Right lobe of liver (tissue), 6 donors: ENCODE data around the gene FAM110C. TPM values are rescaled to one million over a fixed set of nuclear protein-coding genes. Genes with fewer than 3 reads are reported as not detected.
A peak's percentile ranks its signal among the peaks of the same experiment; 100 is the strongest.

Source experiments
- ATAC-seq, 4 donors: fragments of 200-7000 bp; cut with Tn5 transposase; one replicate each; pipeline ENCODE4 v1.9.1; 2020; ENCODE audit warnings: mild to moderate bottlenecking in 4 of 4, moderate library complexity in 4 of 4
- DNase-seq, 3 donors: peaks; one replicate each; pipeline ENCODE4 v3.0.0-alpha.2; 2020
- H3K27ac ChIP-seq, 3 donors: fragments of 200-600 bp; one replicate each; pipeline ENCODE4 v1.8.0; 2022
- H3K27me3 ChIP-seq, 2 donors: fragments of 200-600 bp; one replicate each; pipeline ENCODE4 v1.8.0; 2022
- H3K36me3 ChIP-seq, 4 donors: fragments of 200-600 bp; sonication (generic) in 1 of 4; one replicate each; pipeline versions ENCODE4 v1.5.1 to v1.8.0; 2017 to 2022; ENCODE audit warnings: control low read depth in 1 of 4
- H3K4me1 ChIP-seq, 4 donors: fragments of 200-600 bp; sonication (generic) in 1 of 4; one replicate each; pipeline versions ENCODE4 v1.5.1 to v1.8.0; 2017 to 2022; ENCODE audit warnings: control low read depth in 1 of 4
- H3K4me3 ChIP-seq, 3 donors: fragments of 200-600 bp; one replicate each; pipeline ENCODE4 v1.8.0; 2022
- H3K9me3 ChIP-seq, 4 donors: fragments of 200-600 bp; sonication (generic) in 1 of 4; one replicate each; pipeline versions ENCODE4 v1.5.1 to v1.8.0; 2017 to 2022; ENCODE audit warnings: control low read depth in 1 of 4
- POLR2A ChIP-seq: fragments of 450-650 bp; IDR thresholded peaks from one replicate; pipeline ENCODE4 v1.6.1; 2017; ENCODE audit warnings: antibody characterized with exemption, mild to moderate bottlenecking
- WGBS: methylation state at CpG from one replicate; pipeline ENCODE4 v1.1.6; 2018; ENCODE audit warnings: low coverage, low lambda C conversion rate; ENCODE audit not compliant: insufficient coverage; ENCODE audit errors: missing lambda C conversion rate; 5-methylcytosine and 5-hydroxymethylcytosine counted together
- intact Hi-C, 2 donors: fragments of 100-400 bp; cut with DNase I; formaldehyde crosslinking; loops; one replicate each; pipeline versions ENCODE4 v1.11.2 to v1.14.1; 2022
- total RNA-seq, 6 experiments: library from RNA; depleted of rRNA in 2 of 6; stranded (reverse); fragments of >200 nt in 2 of 6; fragmentation: NEBNext Ultra II Directional in 3 of 6; extraction: Animal tissue kit (Norgen Biotek cat#: 25700) in 3 of 6; gene quantifications; one replicate each; pipeline versions ENCODE4 v1.1.0 to v1.2.4, GENCODE V29; 2016 to 2023
- TF ChIP-seq, protein P1 (sequence below), 4 donors: fragments of 200-600 bp in 3 of 4; fragments of 450-650 bp in 1 of 4; IDR thresholded peaks; one replicate each; pipeline versions ENCODE4 v1.5.1 to v1.8.0; 2016 to 2022; ENCODE audit warnings: antibody characterized with exemption in 4 of 4, mild to moderate bottlenecking in 2 of 4
- donor health status: DM: no; HTN: yes; CAD: no.
- donor health status: DM: no; HTN: no; CAD: no.
- donor health status: DM: no; HTN: no; CAD: no.
- donor health status: DM: no; HTN: yes; CAD: no.
- donor health status: DM: no; HTN: yes; CAD: no.

Gene FAM110C
- total RNA-seq, 6 experiments from 2014 or later = 5.6 to 17.8 (median 8.8) TPM

DNA sequence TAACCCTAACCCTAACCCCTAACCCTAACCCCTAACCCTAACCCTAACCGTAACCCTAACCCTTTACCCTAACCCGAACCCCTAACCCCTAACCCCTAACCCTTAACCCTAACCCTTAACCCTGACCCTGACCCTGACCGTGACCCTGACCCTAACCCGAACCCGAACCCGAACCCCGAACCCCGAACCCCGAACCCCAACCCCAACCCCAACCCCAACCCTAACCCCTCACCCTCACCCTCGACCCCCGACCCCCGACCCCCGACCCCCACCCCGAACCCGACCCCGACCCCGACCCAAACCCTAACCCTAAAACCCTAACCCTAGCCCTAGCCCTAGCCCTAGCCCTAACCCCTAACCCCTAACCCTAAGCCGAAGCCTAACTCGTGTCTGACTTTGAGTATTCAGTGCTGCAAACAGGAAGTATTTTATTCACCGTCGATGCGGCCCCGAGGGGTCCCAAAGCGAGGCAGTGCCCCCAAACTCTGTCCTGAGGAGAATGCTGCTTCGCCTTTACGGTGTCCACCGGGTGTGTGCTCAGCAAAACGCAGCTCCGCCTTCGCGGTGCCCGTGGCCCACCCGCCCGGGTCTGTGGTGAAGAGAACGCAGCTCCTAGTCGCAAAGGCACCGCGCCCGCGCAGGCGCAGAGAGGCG, 36.0 kb downstream of the FAM110C start:
- 77% methylated on average over 35 of the region's 42 CpGs for whole genome bisulfite sequencing

More for the DNA sequence above, 36.0 kb downstream of the FAM110C start:
- Histone ChIP-seq H3K4me1 (no peaks in the 10 kb centered on the region), H3K27me3 (no peaks in the 10 kb centered on the region), H3K36me3 (no peaks in the 10 kb centered on the region), H3K9me3 (no peaks in the 10 kb centered on the region), H3K27ac (no peak overlapping the region), H3K4me3 (no peak overlapping the region)
- TF ChIP-seq, protein P1, sequence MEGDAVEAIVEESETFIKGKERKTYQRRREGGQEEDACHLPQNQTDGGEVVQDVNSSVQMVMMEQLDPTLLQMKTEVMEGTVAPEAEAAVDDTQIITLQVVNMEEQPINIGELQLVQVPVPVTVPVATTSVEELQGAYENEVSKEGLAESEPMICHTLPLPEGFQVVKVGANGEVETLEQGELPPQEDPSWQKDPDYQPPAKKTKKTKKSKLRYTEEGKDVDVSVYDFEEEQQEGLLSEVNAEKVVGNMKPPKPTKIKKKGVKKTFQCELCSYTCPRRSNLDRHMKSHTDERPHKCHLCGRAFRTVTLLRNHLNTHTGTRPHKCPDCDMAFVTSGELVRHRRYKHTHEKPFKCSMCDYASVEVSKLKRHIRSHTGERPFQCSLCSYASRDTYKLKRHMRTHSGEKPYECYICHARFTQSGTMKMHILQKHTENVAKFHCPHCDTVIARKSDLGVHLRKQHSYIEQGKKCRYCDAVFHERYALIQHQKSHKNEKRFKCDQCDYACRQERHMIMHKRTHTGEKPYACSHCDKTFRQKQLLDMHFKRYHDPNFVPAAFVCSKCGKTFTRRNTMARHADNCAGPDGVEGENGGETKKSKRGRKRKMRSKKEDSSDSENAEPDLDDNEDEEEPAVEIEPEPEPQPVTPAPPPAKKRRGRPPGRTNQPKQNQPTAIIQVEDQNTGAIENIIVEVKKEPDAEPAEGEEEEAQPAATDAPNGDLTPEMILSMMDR (IDR thresholded peaks at IDR 0.05) = no peak
- TF ChIP-seq POLR2A = no peak
- DNase-seq (no peak), ATAC-seq (peak in 3 of 4 donors; percentile 47 to 62 (median 58))
- intact Hi-C loops = no loop called here

Other genes with a start within 250 kb of the FAM110C start
- gene SH3YL1, start 217.5 kb upstream of the FAM110C start, total RNA-seq = 10 to 100 TPM in 2 of 6 experiments, 1 to 10 TPM in 4; 5.9 to 23.0 (median 8.7) TPM
- gene ACP1, start 218.4 kb upstream of the FAM110C start, total RNA-seq = 10 to 100 TPM; 52.1 to 72.1 (median 60.3) TPM
- 1 to 10 TPM in 4 of 6 experiments, under 1 TPM in 2; 0.49 to 2.9 (median 1.0) TPM for gene ALKAL2, start 241.6 kb upstream of the FAM110C start, total RNA-seq